Measurements from ENCODE around the gene COPS3.

COPS3 gene

DNA sequence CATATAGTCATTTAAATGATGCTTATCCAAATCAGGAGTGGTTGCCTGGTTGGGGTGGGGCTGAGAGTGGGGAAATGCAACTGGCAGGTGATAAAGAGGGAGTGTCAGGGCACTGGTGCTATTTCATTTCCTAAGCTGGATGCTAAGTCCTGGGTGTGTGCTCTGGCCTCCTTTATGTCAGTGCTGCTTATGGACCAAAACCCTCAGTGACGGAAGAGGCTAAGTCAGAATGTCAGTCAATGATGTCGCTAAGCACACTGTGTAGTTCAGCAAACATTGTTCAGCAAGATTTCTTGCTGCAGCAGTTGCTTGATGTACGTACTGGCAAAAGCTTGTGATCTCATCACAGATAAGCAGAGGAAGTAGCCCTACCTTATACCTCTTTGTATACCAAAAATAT, 27.6 kb downstream of the COPS3 start:
- Histone ChIP-seq H3K9me3 (replicated peaks; ENCODE audit: insufficient read depth, low read length) (no peaks in the 10 kb centered on the region), H3K27me3 (replicated peaks; ENCODE audit: insufficient read depth, low read length) (no peaks in the 10 kb centered on the region), H3K27ac (ENCODE audit: low read length) (no peak overlapping the region), H3K36me3 (replicated peaks; ENCODE audit: insufficient read depth, low read length) (no peaks in the 10 kb centered on the region; the same call in 1 of the 2 replicates), H3K4me2 (ENCODE audit: low read depth, low read length) (no peak overlapping the region), H2AFZ (ENCODE audit: low read length) (no peak overlapping the region), H3K9ac (ENCODE audit: low read length) (no peak overlapping the region), H3K4me1 (ENCODE audit: low read length) (no peaks in the 10 kb centered on the region), H4K20me1 (ENCODE audit: insufficient read depth, low read length) (no peaks in the 10 kb centered on the region), H3F3A (ENCODE audit: insufficient read depth, low read length) (0 out of 2 replicates have a peak, but pooled peaks cover 6% of the 10 kb centered on the region), H3K9me2 (replicated peaks; ENCODE audit: insufficient read depth, low read length) (no peaks in the 10 kb centered on the region), H3K79me2 (ENCODE audit: low read length) (peaks cover 20% of the 10 kb centered on the region), H3K4me3 (ENCODE audit: low read length) (no peak overlapping the region)
- TF ChIP-seq, protein P1, sequence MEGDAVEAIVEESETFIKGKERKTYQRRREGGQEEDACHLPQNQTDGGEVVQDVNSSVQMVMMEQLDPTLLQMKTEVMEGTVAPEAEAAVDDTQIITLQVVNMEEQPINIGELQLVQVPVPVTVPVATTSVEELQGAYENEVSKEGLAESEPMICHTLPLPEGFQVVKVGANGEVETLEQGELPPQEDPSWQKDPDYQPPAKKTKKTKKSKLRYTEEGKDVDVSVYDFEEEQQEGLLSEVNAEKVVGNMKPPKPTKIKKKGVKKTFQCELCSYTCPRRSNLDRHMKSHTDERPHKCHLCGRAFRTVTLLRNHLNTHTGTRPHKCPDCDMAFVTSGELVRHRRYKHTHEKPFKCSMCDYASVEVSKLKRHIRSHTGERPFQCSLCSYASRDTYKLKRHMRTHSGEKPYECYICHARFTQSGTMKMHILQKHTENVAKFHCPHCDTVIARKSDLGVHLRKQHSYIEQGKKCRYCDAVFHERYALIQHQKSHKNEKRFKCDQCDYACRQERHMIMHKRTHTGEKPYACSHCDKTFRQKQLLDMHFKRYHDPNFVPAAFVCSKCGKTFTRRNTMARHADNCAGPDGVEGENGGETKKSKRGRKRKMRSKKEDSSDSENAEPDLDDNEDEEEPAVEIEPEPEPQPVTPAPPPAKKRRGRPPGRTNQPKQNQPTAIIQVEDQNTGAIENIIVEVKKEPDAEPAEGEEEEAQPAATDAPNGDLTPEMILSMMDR (IDR thresholded peaks at IDR 0.05; ENCODE audit: low read length), result no peak
- TF ChIP-seq EZH2phosphoT487 (IDR thresholded peaks at IDR 0.05; ENCODE audit: low read length) (no peak), EZH2 (optimal IDR thresholded peaks at IDR 0.05; ENCODE audit: low read depth, low read length) (no peak)
- no peak for DNase-seq

DNA sequence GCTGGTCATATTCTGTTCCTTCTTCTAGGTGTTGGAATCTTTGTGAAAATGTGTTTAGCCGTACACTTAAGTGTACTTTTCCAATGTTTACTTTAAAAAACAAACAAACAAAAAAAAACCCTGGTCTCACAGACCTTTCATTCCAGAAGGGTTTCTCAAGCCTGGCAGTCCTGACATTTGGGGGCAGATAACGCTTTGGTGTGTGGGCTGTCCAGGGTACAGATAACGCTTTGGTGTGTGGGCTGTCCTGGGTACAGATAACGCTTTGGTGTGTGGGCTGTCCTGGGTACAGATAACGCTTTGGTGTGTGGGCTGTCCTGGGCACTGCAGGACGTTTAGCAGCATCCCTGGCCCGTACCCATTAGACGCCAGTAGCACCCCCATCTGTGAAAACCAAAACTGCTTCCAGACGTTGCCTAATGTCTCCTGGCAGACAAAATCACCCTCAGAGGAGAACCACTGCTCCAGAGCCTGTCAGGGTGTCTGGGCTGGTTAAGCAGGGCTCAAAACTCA, 28.8 kb downstream of the COPS3 start:
- no peaks in the 10 kb centered on the region for H3K4me1 ChIP-seq (ENCODE audit: low read length)
- H3K4me3 ChIP-seq (ENCODE audit: low read length), result no peak overlapping the region
- no peak for DNase-seq
- no peaks in the 10 kb centered on the region for H4K20me1 ChIP-seq (ENCODE audit: insufficient read depth, low read length)
- H2AFZ ChIP-seq (ENCODE audit: low read length), result no peak overlapping the region
- TF ChIP-seq EZH2phosphoT487 (IDR thresholded peaks at IDR 0.05; ENCODE audit: low read length) (no peak), EZH2 (optimal IDR thresholded peaks at IDR 0.05; ENCODE audit: low read depth, low read length) (no peak)
- TF ChIP-seq, protein P1 (IDR thresholded peaks at IDR 0.05; ENCODE audit: low read length), result no peak
- H3K4me2 ChIP-seq (ENCODE audit: low read depth, low read length), result no peak overlapping the region
- no peak overlapping the region for H3K27ac ChIP-seq (ENCODE audit: low read length)
- H3K27me3 ChIP-seq (replicated peaks; ENCODE audit: insufficient read depth, low read length), result no peaks in the 10 kb centered on the region
- peaks cover 17% of the 10 kb centered on the region for H3K79me2 ChIP-seq (ENCODE audit: low read length)
- no peaks in the 10 kb centered on the region for H3K9me3 ChIP-seq (replicated peaks; ENCODE audit: insufficient read depth, low read length)
- no peak overlapping the region for H3K9ac ChIP-seq (ENCODE audit: low read length)
- peaks cover 2% of the 10 kb centered on the region; the same call in 1 of the 2 replicates for H3K36me3 ChIP-seq (replicated peaks; ENCODE audit: insufficient read depth, low read length)
- H3K9me2 ChIP-seq (replicated peaks; ENCODE audit: insufficient read depth, low read length), result no peaks in the 10 kb centered on the region
- 0 out of 2 replicates have a peak, but pooled peaks cover 6% of the 10 kb centered on the region for H3F3A ChIP-seq (ENCODE audit: insufficient read depth, low read length)

DNA sequence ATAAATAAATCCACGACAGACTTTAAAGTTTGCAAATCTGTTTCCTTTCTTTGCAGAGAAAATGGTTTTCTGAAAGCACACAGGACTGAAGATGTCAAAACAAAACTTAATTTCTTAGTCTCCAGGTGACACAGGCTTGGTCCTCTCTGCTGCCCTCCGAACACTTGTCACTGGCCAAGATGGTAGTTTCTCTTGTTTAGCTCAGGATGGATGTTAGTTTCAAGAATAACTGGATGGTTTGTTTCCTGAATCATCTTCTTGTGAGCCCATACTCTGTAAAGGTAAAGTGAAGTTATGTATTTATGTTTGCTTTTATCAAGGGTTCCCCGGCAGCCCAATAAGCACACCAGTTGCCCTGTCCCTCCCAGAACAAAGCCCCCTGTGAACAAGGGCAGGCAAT, 34.2 kb downstream of the COPS3 start:
- H3K4me3 ChIP-seq (ENCODE audit: low read length), result no peak overlapping the region
- H3K9me3 ChIP-seq (replicated peaks; ENCODE audit: insufficient read depth, low read length), result no peaks in the 10 kb centered on the region
- DNase-seq, result no peak
- no peak overlapping the region for H3K9ac ChIP-seq (ENCODE audit: low read length)
- no peaks in the 10 kb centered on the region for H4K20me1 ChIP-seq (ENCODE audit: insufficient read depth, low read length)
- TF ChIP-seq, protein P1 (IDR thresholded peaks at IDR 0.05; ENCODE audit: low read length), result no peak
- TF ChIP-seq EZH2phosphoT487 (IDR thresholded peaks at IDR 0.05; ENCODE audit: low read length), result no peak
- TF ChIP-seq EZH2 (optimal IDR thresholded peaks at IDR 0.05; ENCODE audit: low read depth, low read length), result no peak
- H2AFZ ChIP-seq (ENCODE audit: low read length), result no peak overlapping the region
- no peaks in the 10 kb centered on the region for H3K27me3 ChIP-seq (replicated peaks; ENCODE audit: insufficient read depth, low read length)
- no peak overlapping the region for H3K27ac ChIP-seq (ENCODE audit: low read length)
- H3K4me1 ChIP-seq (ENCODE audit: low read length), result no peaks in the 10 kb centered on the region
- no peaks in the 10 kb centered on the region; the same call in 1 of the 2 replicates for H3F3A ChIP-seq (ENCODE audit: insufficient read depth, low read length)
- no peak overlapping the region for H3K4me2 ChIP-seq (ENCODE audit: low read depth, low read length)
- H3K9me2 ChIP-seq (replicated peaks; ENCODE audit: insufficient read depth, low read length), result no peaks in the 10 kb centered on the region
- peaks cover 10% of the 10 kb centered on the region; the same call in 1 of the 2 replicates for H3K36me3 ChIP-seq (replicated peaks; ENCODE audit: insufficient read depth, low read length)
- H3K79me2 ChIP-seq (ENCODE audit: low read length), result no peaks in the 10 kb centered on the region
